GM12878 (cell line): ENCODE measurements around the gene PBRM1. TPM values are rescaled to one million over a fixed set of nuclear protein-coding genes. Genes with fewer than 3 reads are reported as not detected.

Experiments used
- ATAC-seq: fragments of 200-7000 bp; cut with Tn5 transposase; 3 replicates; pipeline ENCODE4 v1.9.1; 2020; ENCODE audit warnings: mild to moderate bottlenecking, moderate library complexity
- BruUV-seq: library from RNA; stranded (reverse); fragments of 400-500 nt; replicated peaks from 2 replicates; lab custom pipeline; 2021; lab: Mats Ljungman, UMichigan
- CTCF ChIA-PET: fragments of 300-600 bp; sonication (Branson Sonifier 250); formaldehyde crosslinking; extraction: SDS; loops from one replicate; lab custom pipeline; 2021; ENCODE audit warnings: inconsistent platforms; lab: Yijun Ruan, JAX
- POLR2A ChIA-PET: fragments of 350-600 bp; formaldehyde crosslinking; extraction: SDS; loops from one replicate; lab custom pipeline; 2021; ENCODE audit warnings: inconsistent platforms; lab: Charles Lee
- RAD21 ChIA-PET: fragments of 300-600 bp; sonication (Branson Sonifier 250); formaldehyde crosslinking; loops from one replicate; lab custom pipeline; 2023; ENCODE audit warnings: antibody characterized with exemption; ENCODE audit not compliant: unreplicated experiment; lab: Charles Lee
- SMC1A ChIA-PET: fragments of 300-600 bp; sonication (Branson Sonifier 250); formaldehyde crosslinking; loops from one replicate; lab custom pipeline; 2023; ENCODE audit not compliant: unreplicated experiment, uncharacterized antibody; lab: Charles Lee
- DNase-seq: peaks from one replicate; pipeline ENCODE4 v3.0.0-alpha.2; 2011; ENCODE audit warnings: low read depth, low spot score
- FAIRE-seq: peaks from 3 replicates; lab custom pipeline; 2011; peaks lifted over from hg19 to GRCh38; lab: Jason Lieb, UNC
- H2AFZ ChIP-seq: 2 replicates; pipeline ENCODE4 v1.6.0; 2011; ENCODE audit warnings: low read depth, low read length, control low read depth; ENCODE audit not compliant: control insufficient read depth
- H3K27ac ChIP-seq: 2 replicates; pipeline ENCODE4 v1.5.1; 2011; ENCODE audit warnings: control low read depth; ENCODE audit not compliant: control insufficient read depth, insufficient read depth
- H3K27me3 ChIP-seq, 2 experiments: replicated peaks in 1 of 2; 2 replicates each; pipeline versions ENCODE4 v1.6.0 to v1.6.1; 2011; ENCODE audit warnings: low read length in 1 of 2; ENCODE audit not compliant: control insufficient read depth in 2 of 2, insufficient read depth in 2 of 2
- H3K36me3 ChIP-seq, 2 experiments: 2 replicates each; pipeline ENCODE4 v1.5.1; 2011; ENCODE audit warnings: low read length in 1 of 2; ENCODE audit not compliant: control insufficient read depth in 2 of 2, insufficient read depth in 2 of 2
- H3K4me1 ChIP-seq: 2 replicates; pipeline ENCODE4 v1.6.1; 2011; ENCODE audit warnings: mild to moderate bottlenecking, low read length, moderate library complexity, mixed read lengths; ENCODE audit not compliant: control insufficient read depth, insufficient read depth
- H3K4me2 ChIP-seq: 2 replicates; pipeline ENCODE4 v1.6.0; 2011; ENCODE audit warnings: control low read depth; ENCODE audit not compliant: control insufficient read depth, insufficient read depth
- H3K4me3 ChIP-seq: fragments of 200-600 bp; sonication (generic); 2 replicates; pipeline ENCODE4 v1.5.1; 2016
- H3K79me2 ChIP-seq: 2 replicates; pipeline ENCODE4 v1.6.0; 2011; ENCODE audit warnings: low read length; ENCODE audit not compliant: control insufficient read depth, insufficient read depth
- H3K9ac ChIP-seq: 2 replicates; pipeline ENCODE4 v1.8.0; 2011; ENCODE audit warnings: low read length, control low read depth, mixed read lengths; ENCODE audit not compliant: control insufficient read depth, insufficient read depth
- H3K9me3 ChIP-seq: replicated peaks from 3 replicates; pipeline ENCODE4 v1.5.1; 2011; ENCODE audit warnings: mild to moderate bottlenecking, low read length; ENCODE audit not compliant: control insufficient read depth, insufficient read depth
- H4K20me1 ChIP-seq: 2 replicates; pipeline ENCODE4 v1.6.0; 2011; ENCODE audit not compliant: control insufficient read depth, insufficient read depth
- CBFB ChIP-seq: IDR thresholded peaks from 2 replicates; pipeline ENCODE4 v1.6.1; 2016; ENCODE audit warnings: antibody characterized with exemption, low read depth
- CREM ChIP-seq: IDR thresholded peaks from 2 replicates; pipeline ENCODE4 v1.6.1; 2014; ENCODE audit warnings: antibody characterized with exemption, low read depth
- ESRRA ChIP-seq: IDR thresholded peaks from 2 replicates; pipeline ENCODE4 v1.6.1; 2012; ENCODE audit warnings: mild to moderate bottlenecking, low read length, improper control_type of control experiment
- JUND ChIP-seq: IDR thresholded peaks from 2 replicates; pipeline ENCODE4 v1.6.1; 2012; ENCODE audit warnings: low read depth, mild to moderate bottlenecking, low read length, improper control_type of control experiment, moderate library complexity
- NFXL1 ChIP-seq: fragments of 450-650 bp; IDR thresholded peaks from 2 replicates; pipeline ENCODE4 v1.6.1; 2017; ENCODE audit warnings: antibody characterized with exemption, mild to moderate bottlenecking, borderline replicate concordance
- NR2C1 ChIP-seq: fragments of 450-650 bp; IDR thresholded peaks from 2 replicates; pipeline ENCODE4 v1.6.1; 2017; ENCODE audit warnings: antibody characterized with exemption, mild to moderate bottlenecking, moderate library complexity
- RUNX3 ChIP-seq: IDR thresholded peaks from 2 replicates; pipeline ENCODE4 v1.6.1; 2012; ENCODE audit warnings: low read length, inconsistent platforms
- SUPT20H ChIP-seq: IDR thresholded peaks from 2 replicates; pipeline ENCODE4 v1.6.1; 2011; ENCODE audit warnings: low read depth, mild to moderate bottlenecking, low read length, moderate library complexity, borderline replicate concordance; ENCODE audit not compliant: control insufficient read depth
- TCF12 ChIP-seq: IDR thresholded peaks from 2 replicates; pipeline ENCODE4 v1.6.1; 2011; ENCODE audit warnings: low read depth, mild to moderate bottlenecking, low read length
- TCF3 ChIP-seq: IDR thresholded peaks from 2 replicates; pipeline ENCODE4 v1.6.1; 2012; ENCODE audit warnings: low read depth, mild to moderate bottlenecking, low read length, borderline replicate concordance; ENCODE audit not compliant: insufficient read depth
- ZNF274 ChIP-seq: IDR thresholded peaks from one replicate; pipeline ENCODE4 v1.8.0; 2011; ENCODE audit not compliant: insufficient read length, insufficient read depth
- ZNF592 ChIP-seq: fragments of 450-650 bp; IDR thresholded peaks from 2 replicates; pipeline ENCODE4 v1.6.1; 2017; ENCODE audit warnings: mild to moderate bottlenecking, moderate library complexity
- whole genome bisulfite sequencing: methylation state at CpG from one replicate; pipeline ENCODE4 v1.1.6; 2016; ENCODE audit warnings: low lambda C conversion rate; ENCODE audit not compliant: insufficient replicate concordance, insufficient coverage; ENCODE audit errors: missing lambda C conversion rate; 5-methylcytosine and 5-hydroxymethylcytosine counted together
- in situ Hi-C: fragments of 300-500 bp; cut with MboI; formaldehyde crosslinking; loops from 9 replicates; pipeline ENCODE4 v1.14.3; 2018; ENCODE audit warnings: mixed read lengths
- intact Hi-C: fragments of 100-400 bp; cut with micrococcal nuclease; formaldehyde crosslinking; loops from one replicate; pipeline ENCODE4 v1.14.2; 2022; ENCODE audit not compliant: unreplicated experiment
- polyA plus RNA-seq, 11 experiments: library from polyadenylated mRNA; depleted of rRNA in 4 of 11; unstranded in 6 of 11; stranded (reverse) in 5 of 11; fragments of >200 nt; fragmentation: Nextera tagmentation in 4 of 11; fragmentation: Illumina TruSeq in 1 of 11; extraction: Ambion mirVana in 4 of 11; extraction: Trizol in 1 of 11; gene quantifications; 1 replicate in 1 of 11; 2 replicates in 10 of 11; pipeline versions ENCODE4 v1.2.1 to v1.2.3, GENCODE V29; 2011 to 2016; ENCODE audit warnings: inconsistent platforms in 2 of 11, missing spikeins in 2 of 11, low read depth in 1 of 11
- total RNA-seq, 4 experiments: library from RNA; depleted of rRNA in 3 of 4; stranded (reverse); fragments of >200 nt in 3 of 4; fragmentation: Illumina TruSeq in 1 of 4; extraction: Trizol in 1 of 4; gene quantifications; 2 replicates each; pipeline versions ENCODE4 v1.2.1 to v1.2.3, GENCODE V29; 2013 to 2021
- TF ChIP-seq, protein P1 (sequence below): fragments of 450-650 bp; IDR thresholded peaks from 2 replicates; pipeline ENCODE4 v1.6.1; 2018; ENCODE audit warnings: mild to moderate bottlenecking, low read depth, moderate library complexity; ENCODE audit not compliant: partially characterized antibody

PBRM1 gene
- total and polyA plus RNA-seq, 10 of the 15 experiments (the other 5 are each of a cell fraction or from before 2014, with no cell fraction given) = 8.9 to 88.9 (median 39.3) TPM

DNA sequence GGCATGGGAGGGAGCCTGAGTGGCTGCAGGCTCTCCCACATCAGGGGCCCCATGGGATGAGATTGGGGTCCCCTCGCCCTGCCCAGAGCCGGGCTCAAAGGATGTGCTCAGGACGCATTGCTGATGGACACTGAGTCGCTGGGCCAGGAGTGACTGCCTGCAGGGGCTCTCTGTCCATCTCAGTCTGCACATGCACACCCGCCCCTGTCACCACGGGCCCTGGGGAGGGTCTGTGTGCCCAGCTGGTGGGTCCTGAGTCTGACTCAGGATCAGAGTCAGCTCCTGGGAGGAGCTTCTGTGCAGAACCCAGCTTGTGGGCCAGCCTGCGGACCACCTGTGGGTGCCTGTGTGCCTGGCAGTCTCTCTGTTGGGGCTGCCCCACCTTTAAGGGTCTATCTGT lies 172.4 kb downstream of the PBRM1 start:
- Histone ChIP-seq H3K4me2 (no peak overlapping the region), H3K79me2 (no peaks in the 10 kb centered on the region), H3K27ac (no peak overlapping the region), H3K9ac (no peak overlapping the region), H3K27me3 (no peaks in the 10 kb centered on the region; a peak in 2 of 4 replicates), H3K9me3 (no peaks in the 10 kb centered on the region), H4K20me1 (no peaks in the 10 kb centered on the region), H3K4me3 (no peak overlapping the region), H2AFZ (no peak overlapping the region), H3K4me1 (no peaks in the 10 kb centered on the region), H3K36me3 (no peaks in the 10 kb centered on the region)
- RAD21 ChIA-PET = no interaction called here
- no peak for FAIRE-seq
- WGBS = 30% methylated on average over 7 of the region's 7 CpGs
- no TSS peak for BruUV-seq
- no peak for ATAC-seq
- CTCF ChIA-PET = no interaction called here
- POLR2A ChIA-PET = no interaction called here
- no peak for TF ChIP-seq NR2C1
- TF ChIP-seq TCF3 = no peak
- TF ChIP-seq CBFB = no peak
- TF ChIP-seq ZNF274 = no peak
- no peak for TF ChIP-seq CREM
- TF ChIP-seq JUND = no peak
- TF ChIP-seq ESRRA = no peak
- TF ChIP-seq SUPT20H = no peak
- TF ChIP-seq RUNX3 = no peak
- SMC1A ChIA-PET = no interaction called here
- intact Hi-C loops = no loop called here
- in situ Hi-C loops = no loop called here
- DNase-seq = no peak

DNA sequence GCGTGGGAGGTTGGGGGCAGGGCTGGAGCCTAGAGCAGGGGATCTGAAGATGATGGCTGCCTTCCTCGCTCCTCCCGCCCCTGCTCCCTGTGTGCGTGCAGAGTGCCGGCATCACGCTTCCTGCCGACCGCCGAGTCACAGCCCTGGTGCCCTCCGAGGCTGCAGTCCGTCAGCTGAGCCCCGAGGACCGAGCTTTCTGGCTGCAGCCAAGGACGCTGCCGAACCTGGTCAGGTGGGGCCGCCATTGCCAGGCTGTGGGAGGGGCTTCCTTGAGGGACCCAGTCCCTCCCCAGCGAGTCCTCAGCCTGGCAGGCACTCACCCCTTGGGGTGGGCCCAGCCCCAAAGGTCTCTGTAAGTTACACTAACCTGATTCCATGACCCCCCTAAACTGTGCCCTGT lies 173.0 kb downstream of the PBRM1 start:
- DNase-seq = no peak
- no peaks in the 10 kb centered on the region for H4K20me1 ChIP-seq
- no peak overlapping the region for H3K9ac ChIP-seq
- BruUV-seq = no TSS peak
- ChIA-PET POLR2A (no interaction called here), CTCF (no interaction called here), RAD21 (no interaction called here), SMC1A (no interaction called here)
- H3K27ac ChIP-seq = no peak overlapping the region
- in situ Hi-C loops = no loop called here
- no peak overlapping the region for H3K4me3 ChIP-seq
- H3K79me2 ChIP-seq = no peaks in the 10 kb centered on the region
- H2AFZ ChIP-seq = no peak overlapping the region
- H3K9me3 ChIP-seq = no peaks in the 10 kb centered on the region
- H3K27me3 ChIP-seq = no peaks in the 10 kb centered on the region; a peak in 2 of 4 replicates
- intact Hi-C loops = no loop called here
- H3K4me1 ChIP-seq = no peaks in the 10 kb centered on the region
- no peak for ATAC-seq
- no peak for FAIRE-seq
- no peak overlapping the region for H3K4me2 ChIP-seq
- H3K36me3 ChIP-seq = no peaks in the 10 kb centered on the region
- 52% methylated on average over 17 of the region's 17 CpGs for WGBS
- TF ChIP-seq ZNF592 (no peak), NFXL1 (no peak), TCF12 (no peak), SUPT20H (no peak)
- TF ChIP-seq, protein P1, sequence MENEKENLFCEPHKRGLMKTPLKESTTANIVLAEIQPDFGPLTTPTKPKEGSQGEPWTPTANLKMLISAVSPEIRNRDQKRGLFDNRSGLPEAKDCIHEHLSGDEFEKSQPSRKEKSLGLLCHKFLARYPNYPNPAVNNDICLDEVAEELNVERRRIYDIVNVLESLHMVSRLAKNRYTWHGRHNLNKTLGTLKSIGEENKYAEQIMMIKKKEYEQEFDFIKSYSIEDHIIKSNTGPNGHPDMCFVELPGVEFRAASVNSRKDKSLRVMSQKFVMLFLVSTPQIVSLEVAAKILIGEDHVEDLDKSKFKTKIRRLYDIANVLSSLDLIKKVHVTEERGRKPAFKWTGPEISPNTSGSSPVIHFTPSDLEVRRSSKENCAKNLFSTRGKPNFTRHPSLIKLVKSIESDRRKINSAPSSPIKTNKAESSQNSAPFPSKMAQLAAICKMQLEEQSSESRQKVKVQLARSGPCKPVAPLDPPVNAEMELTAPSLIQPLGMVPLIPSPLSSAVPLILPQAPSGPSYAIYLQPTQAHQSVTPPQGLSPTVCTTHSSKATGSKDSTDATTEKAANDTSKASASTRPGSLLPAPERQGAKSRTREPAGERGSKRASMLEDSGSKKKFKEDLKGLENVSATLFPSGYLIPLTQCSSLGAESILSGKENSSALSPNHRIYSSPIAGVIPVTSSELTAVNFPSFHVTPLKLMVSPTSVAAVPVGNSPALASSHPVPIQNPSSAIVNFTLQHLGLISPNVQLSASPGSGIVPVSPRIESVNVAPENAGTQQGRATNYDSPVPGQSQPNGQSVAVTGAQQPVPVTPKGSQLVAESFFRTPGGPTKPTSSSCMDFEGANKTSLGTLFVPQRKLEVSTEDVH = no peak
